T-helper 1 cell treated with Interleukin-12 subunit alpha and Interleukin-12 subunit beta and Interleukin-4 antibody, amounts not matched to agents 30 μg/mL and 1 μg/mL, for 36 hours (primary cell): ENCODE measurements around the gene KLHL40.

Experiments used
- H3K27ac Mint-ChIP-seq: one replicate; pipeline ENCODE4 v1.8.0; 2021; ENCODE audit warnings: mild to moderate bottlenecking, mixed read lengths
- H3K27me3 Mint-ChIP-seq: one replicate; pipeline ENCODE4 v1.8.0; 2021; ENCODE audit warnings: low read depth, mixed read lengths
- H3K36me3 Mint-ChIP-seq: one replicate; pipeline ENCODE4 v1.8.0; 2021; ENCODE audit warnings: low read depth, mixed read lengths
- H3K4me1 Mint-ChIP-seq: one replicate; pipeline ENCODE4 v1.8.0; 2021; ENCODE audit warnings: low read depth, mixed read lengths
- H3K4me3 Mint-ChIP-seq: one replicate; pipeline ENCODE4 v1.8.0; 2021; ENCODE audit warnings: mild to moderate bottlenecking, moderate library complexity, mixed read lengths
- H3K9me3 Mint-ChIP-seq: one replicate; pipeline ENCODE4 v1.8.0; 2021; ENCODE audit warnings: mixed read lengths

Gene KLHL40

DNA sequence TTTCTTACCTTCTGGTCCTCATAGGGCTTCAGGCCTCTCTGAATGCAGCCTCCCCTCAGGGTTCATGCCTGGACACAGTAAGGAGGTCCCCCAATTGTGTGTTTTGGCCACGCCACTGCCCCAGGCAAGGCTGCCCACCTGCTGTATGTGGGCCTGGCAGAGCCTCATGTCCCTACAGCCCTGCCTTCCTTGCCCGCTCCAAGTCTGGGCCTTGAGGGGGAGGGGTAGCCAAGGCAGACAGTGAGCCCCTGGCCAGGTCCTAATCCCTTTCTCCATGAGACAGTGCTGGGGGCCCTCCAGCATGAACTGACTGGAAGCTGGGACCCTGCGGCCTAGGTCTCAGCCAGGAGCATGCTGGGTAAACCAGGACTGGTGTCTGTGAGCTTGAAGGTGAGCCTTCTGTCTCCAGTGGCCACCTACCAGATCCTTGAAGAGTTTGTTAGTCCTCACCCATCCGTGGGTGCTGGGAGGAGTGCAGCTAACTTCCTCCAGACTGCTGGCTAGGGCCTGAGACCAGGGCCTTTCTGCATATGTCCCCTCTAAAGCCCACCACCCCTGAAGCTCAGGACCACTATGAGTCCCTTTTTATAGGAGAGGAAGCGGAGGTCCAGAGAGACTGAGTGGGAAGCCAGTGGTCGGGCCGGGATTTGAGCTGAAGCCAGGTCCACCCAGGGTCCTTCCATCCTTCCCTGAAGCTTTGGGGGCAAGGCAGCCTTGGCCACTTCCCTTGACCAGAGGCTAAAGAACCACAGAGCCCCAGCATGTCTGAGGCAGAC is 23.1 kb upstream of the KLHL40 start:
- Mint-ChIP-seq H3K27me3 (no peaks in the 10 kb centered on the region), H3K4me1 (no peaks in the 10 kb centered on the region), H3K9me3 (no peaks in the 10 kb centered on the region), H3K27ac (no peak overlapping the region), H3K4me3 (no peak overlapping the region), H3K36me3 (no peaks in the 10 kb centered on the region)

DNA sequence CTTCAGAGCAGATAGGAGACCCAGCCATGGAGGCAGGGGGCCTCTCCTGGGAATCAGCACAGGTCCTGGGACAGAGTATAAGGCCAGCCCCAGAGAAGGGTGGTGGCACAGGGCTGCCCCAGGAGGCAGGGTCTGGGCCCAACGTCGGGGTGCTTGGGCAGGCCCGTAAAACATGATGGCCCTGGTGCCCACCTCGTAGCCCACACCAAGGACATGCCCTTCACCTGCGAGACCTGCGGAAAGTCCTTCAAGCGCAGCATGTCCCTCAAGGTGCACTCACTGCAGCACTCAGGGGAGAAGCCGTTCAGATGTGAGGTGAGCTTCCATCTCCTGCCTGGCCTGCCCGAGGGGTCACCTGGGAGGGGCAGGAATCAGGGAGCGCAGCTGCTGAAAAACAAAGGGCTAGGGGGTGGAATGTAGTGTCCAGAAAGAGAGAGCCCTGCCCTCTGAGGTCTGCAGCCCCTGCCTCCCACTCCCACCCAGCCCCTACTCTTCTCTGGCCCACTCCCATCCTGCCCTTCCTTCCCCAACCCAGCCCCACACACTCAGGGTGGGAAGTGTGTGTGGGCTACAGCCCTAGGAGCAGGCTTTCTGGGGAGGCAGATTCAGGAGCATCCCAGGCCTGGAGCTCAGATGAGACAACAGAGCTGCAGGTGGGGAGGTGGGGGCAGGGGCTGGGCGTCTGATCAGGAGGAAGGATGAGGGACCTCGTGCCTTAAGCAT is 22.4 kb upstream of the KLHL40 start:
- no peak overlapping the region for H3K27ac Mint-ChIP-seq
- no peak overlapping the region for H3K4me3 Mint-ChIP-seq
- no peaks in the 10 kb centered on the region for H3K27me3 Mint-ChIP-seq
- no peaks in the 10 kb centered on the region for H3K9me3 Mint-ChIP-seq
- H3K4me1 Mint-ChIP-seq: no peaks in the 10 kb centered on the region
- no peaks in the 10 kb centered on the region for H3K36me3 Mint-ChIP-seq

DNA sequence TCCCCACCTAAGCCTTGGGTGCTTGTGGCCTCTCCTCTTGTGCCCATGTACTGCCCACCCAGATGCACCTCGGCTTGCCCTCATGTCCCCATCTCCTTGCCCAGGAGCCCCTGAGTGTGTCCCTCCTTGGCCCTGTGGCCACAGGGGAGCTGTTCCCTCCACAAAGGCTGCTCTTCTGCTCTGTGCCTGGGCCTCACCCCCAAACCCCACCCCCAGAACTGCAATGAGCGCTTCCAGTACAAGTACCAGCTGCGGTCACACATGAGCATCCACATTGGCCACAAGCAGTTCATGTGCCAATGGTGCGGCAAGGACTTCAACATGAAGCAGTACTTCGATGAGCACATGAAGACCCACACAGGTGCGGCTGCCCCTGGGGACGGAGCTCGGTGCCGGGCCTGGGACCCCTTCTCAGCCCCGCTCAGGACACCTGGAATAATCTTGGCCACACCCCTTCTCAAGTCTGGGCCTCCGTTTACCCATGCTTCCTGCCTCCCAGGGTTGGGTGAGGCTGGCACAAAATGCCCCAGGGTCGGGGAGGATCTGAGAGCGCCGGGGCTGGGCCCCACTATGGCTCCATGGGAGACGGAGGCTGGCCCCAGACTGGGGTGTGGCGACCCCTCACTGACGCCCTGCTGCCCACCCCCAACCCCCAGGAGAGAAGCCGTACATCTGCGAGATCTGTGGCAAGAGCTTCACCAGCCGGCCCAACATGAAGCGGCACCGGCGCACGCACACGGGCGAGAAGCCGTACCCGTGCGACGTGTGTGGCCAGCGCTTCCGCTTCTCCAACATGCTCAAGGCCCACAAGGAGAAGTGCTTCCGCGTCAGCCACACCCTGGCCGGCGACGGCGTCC is 21.5 kb upstream of the KLHL40 start:
- Mint-ChIP-seq H3K4me3 (no peak overlapping the region), H3K36me3 (no peaks in the 10 kb centered on the region), H3K27ac (no peak overlapping the region), H3K9me3 (no peaks in the 10 kb centered on the region), H3K27me3 (no peaks in the 10 kb centered on the region), H3K4me1 (no peaks in the 10 kb centered on the region)

DNA sequence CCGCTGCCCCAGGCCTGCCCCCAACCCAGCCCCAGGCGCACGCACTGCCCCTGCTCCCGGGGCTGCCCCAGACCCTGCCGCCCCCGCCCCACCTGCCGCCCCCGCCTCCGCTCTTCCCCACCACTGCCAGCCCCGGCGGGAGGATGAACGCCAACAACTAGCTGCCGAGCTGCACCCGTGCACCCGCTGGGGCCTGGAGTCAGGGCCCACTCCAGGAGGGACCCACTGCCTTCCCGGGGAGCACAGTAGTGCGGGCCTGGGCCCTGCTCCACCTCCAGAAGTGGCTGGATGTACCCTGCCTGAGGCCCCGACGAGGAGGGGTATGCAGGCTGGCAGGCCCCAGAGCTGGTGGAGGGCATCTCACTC is 20.9 kb upstream of the KLHL40 start:
- no peaks in the 10 kb centered on the region for H3K36me3 Mint-ChIP-seq
- H3K4me1 Mint-ChIP-seq: no peaks in the 10 kb centered on the region
- no peak overlapping the region for H3K4me3 Mint-ChIP-seq
- H3K9me3 Mint-ChIP-seq: no peaks in the 10 kb centered on the region
- no peak overlapping the region for H3K27ac Mint-ChIP-seq
- H3K27me3 Mint-ChIP-seq: no peaks in the 10 kb centered on the region

DNA sequence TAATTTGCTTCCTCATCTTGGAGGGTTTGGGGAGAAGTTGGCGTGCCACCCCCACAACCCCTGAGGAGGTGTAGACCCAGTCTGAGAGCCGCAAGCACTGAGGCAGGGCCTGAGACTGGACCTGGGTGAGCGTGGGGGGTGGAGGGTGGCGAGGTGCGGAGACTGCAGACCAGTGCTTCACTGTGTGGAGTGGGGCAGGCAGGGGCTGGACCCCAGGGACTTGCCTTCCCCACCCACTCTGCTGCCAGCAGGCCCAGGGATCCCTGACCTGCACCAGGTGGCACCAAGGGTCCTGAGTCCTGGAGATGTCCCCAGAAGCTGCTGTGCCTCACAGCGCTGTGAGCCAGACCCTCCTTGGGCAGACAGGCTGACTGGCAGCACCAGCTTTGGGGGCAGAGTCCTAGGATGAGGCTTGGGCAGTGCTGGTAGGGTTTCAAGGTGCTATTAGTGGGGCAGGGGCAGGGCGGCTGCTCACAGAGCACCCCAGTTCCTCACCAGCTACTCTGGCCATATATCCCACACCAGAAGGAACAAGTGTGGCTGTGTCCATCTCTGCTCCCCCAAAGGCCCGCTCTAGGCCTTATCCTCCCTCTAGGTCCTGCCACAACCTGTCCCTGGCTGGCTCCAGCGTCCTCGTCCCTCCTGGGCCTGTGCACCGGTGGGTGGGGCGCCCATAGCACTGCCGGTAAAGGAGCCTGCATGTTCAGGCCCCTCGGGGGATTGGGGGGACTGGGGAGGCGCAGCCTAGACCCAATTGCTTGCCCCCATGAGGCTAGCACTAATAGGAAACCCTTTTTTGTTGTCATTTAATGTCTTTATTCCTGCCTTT is 20.1 kb upstream of the KLHL40 start:
- Mint-ChIP-seq H3K9me3 (no peaks in the 10 kb centered on the region), H3K27ac (no peak overlapping the region), H3K4me3 (no peak overlapping the region), H3K4me1 (no peaks in the 10 kb centered on the region), H3K27me3 (no peaks in the 10 kb centered on the region), H3K36me3 (no peaks in the 10 kb centered on the region)

DNA sequence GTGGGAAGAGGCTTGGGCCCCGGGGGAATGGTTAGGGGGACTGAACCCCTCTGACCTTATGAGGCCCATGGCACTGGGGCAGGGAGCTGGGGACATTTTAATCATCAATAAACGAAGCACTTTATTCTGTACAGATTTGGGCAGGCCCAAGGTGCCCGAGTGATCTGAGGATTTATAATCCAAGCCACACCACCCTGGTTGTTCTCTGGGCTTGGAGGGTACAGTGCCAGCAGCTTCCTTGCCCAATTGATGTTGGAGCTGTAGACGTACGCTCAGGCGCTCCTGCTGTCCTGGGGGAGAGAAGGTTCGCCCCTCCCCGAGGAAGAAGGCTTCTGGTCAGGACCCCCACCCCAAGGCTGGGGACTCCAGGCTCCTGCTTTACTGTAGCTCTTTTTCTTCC is 19.3 kb upstream of the KLHL40 start:
- Mint-ChIP-seq H3K9me3 (no peaks in the 10 kb centered on the region), H3K36me3 (no peaks in the 10 kb centered on the region), H3K27me3 (no peaks in the 10 kb centered on the region), H3K27ac (no peak overlapping the region), H3K4me1 (no peaks in the 10 kb centered on the region), H3K4me3 (no peak overlapping the region)

DNA sequence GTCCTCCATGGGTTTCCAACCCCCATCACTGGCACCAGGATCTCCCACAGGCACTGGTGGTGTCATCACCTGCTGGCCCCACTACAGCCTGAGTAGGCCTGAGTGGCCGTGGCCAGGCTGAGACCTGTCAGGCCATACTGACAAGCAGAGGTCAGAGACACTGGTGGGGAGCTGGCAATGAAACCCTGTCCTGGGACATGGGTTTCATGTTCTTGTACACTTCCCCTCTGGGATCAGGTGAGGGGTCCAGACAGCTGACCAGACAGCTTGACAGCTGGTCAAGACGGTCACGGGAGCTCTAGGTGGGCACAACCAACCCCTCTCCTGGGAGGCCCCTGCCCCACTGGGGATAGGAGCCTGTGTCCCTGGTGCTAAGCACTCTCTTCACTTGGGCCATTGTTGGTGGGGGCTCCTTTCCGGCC is 18.7 kb upstream of the KLHL40 start:
- Mint-ChIP-seq H3K9me3 (no peaks in the 10 kb centered on the region), H3K27me3 (no peaks in the 10 kb centered on the region), H3K27ac (no peak overlapping the region), H3K4me1 (no peaks in the 10 kb centered on the region), H3K4me3 (no peak overlapping the region), H3K36me3 (no peaks in the 10 kb centered on the region)

DNA sequence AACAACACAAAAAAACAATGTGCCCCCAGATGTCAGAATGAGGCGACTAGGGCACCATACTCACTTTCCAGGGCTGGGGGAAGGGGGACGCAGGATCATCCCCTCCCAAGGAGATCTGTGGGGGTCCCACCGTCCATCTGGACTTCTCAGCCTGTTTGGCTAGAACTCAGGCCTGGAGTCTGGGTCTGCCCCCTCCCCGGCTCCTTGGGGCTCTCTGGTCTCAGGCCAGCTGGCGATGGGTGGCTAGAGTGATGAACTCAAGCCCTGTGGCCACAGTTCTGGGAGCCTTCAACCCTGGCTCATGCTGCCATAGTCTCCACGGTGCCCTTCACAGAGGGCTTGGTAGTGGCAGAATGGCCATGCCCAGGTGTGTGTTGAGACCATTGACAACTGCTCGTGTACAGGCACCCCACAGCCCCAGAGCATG is 18.2 kb upstream of the KLHL40 start:
- H3K27me3 Mint-ChIP-seq: no peaks in the 10 kb centered on the region
- H3K36me3 Mint-ChIP-seq: no peaks in the 10 kb centered on the region
- H3K27ac Mint-ChIP-seq: no peak overlapping the region
- H3K9me3 Mint-ChIP-seq: no peaks in the 10 kb centered on the region
- no peaks in the 10 kb centered on the region for H3K4me1 Mint-ChIP-seq
- no peak overlapping the region for H3K4me3 Mint-ChIP-seq

DNA sequence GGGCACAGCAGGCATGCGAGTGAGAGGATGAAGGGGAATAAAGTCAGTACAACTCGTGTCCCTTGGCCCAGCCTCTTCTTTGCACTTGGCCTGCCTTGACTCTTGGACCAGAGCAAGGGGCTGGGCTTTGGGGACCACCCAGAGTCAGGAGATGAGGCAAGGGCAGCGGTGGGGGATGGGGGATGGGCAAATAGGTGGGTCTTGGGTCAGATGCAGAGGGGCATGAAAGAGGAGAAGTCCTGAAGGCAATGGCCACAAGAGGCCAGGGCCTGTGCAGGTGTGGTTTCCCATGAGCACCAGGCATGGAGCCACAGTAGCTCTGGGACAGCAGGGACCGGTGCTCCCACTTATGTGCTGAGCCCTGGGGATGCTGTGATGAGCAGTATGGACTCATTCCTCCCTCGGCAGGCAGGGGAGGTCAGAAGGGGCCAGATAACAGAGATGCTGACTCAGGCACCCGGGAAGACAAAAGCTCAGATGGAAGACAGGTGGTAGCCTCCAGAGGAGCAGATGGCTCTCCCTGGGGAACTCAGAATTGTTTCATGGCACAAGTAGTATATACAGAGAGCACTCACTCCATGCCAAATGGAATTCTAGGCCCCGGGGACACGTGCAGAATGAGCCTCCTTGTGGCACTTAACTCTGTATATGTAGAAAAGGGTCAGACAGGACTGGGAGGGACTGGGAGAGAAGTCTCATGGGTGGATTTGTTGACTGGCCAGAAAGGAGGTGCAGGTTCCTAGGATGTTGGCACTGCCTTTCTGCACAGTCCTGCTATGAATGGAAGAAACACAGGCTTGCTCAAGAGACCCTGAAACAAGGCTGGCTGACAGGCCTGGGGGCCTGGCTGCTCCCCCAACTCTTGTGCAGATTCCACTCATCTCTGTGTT is 17.6 kb upstream of the KLHL40 start:
- Mint-ChIP-seq H3K9me3 (no peaks in the 10 kb centered on the region), H3K27ac (no peak overlapping the region), H3K27me3 (peaks cover 3% of the 10 kb centered on the region), H3K4me3 (no peak overlapping the region), H3K4me1 (no peaks in the 10 kb centered on the region), H3K36me3 (no peaks in the 10 kb centered on the region)

DNA sequence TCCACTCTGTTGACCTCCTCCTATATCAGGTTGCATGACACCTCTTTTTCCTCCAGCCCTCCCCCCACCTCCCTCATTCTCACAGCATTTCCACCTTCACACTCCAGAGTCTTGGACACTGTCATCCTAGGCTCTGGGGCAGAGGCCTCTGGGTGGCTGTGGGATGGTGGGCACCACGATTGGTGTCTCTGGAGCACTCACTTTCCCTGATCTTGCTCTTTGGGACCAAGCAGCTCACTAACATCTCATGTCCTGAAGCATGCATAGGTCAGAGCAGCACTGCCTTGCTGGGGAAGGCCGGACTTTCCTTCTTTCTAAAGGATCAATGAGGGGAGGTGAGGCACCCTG is 16.9 kb upstream of the KLHL40 start:
- no peaks in the 10 kb centered on the region for H3K4me1 Mint-ChIP-seq

DNA sequence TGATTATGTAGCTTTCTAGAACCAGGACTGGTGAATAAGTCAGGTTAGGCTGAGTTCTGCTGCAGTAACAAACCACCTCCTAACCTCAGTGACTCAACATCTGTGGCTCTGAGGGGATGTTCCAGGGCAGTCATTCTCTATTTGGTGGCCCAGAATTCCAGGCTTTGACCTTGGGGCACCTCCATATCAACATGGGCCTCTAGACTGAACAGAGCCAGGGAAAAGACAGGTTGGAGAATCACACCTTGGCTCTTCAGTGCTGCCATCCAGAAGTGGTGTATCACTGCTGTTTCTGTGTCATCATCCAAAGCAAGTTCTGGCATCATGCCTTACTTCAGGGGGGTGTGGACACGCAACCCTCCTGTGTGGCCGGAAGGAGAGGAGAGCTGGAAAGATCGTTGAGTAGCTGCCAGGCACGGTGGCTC is 16.5 kb upstream of the KLHL40 start:
- Mint-ChIP-seq H3K27ac (no peak overlapping the region), H3K4me1 (no peaks in the 10 kb centered on the region), H3K9me3 (no peaks in the 10 kb centered on the region), H3K27me3 (peaks cover 4% of the 10 kb centered on the region), H3K36me3 (no peaks in the 10 kb centered on the region), H3K4me3 (no peak overlapping the region)

More for the DNA sequence above, 16.9 kb upstream of the KLHL40 start:
- H3K27me3 Mint-ChIP-seq: peaks cover 4% of the 10 kb centered on the region
- no peak overlapping the region for H3K4me3 Mint-ChIP-seq
- H3K36me3 Mint-ChIP-seq: no peaks in the 10 kb centered on the region
- H3K9me3 Mint-ChIP-seq: no peaks in the 10 kb centered on the region
- no peak overlapping the region for H3K27ac Mint-ChIP-seq

DNA sequence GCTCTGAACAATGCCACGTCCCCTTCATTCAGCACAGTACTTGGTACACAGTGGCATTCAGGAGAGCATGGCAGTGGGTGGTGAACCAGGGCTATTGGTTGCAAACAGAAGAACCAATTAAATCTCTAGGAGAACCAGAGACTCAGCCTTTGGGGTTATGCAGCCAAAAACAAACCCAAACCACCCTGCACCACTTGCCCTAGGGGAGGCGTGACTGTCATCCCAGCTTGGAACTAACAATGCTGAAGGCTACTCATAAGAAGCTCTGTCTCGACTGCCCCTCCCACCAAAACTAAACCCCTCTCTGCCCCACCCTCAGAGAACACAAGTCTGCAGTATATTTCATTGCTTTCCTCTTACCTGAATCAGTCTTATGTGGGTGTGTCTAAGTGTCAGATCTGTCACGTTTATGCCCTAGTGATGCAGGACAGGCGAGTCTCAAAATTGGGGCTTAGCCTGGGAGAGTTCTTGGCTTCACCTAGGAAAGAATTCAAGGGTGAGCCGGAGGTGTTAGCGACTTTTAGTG is 15.2 kb upstream of the KLHL40 start:
- Mint-ChIP-seq H3K36me3 (no peaks in the 10 kb centered on the region), H3K27ac (no peak overlapping the region), H3K4me1 (no peaks in the 10 kb centered on the region), H3K4me3 (no peak overlapping the region), H3K27me3 (peaks cover 12% of the 10 kb centered on the region), H3K9me3 (no peaks in the 10 kb centered on the region)

DNA sequence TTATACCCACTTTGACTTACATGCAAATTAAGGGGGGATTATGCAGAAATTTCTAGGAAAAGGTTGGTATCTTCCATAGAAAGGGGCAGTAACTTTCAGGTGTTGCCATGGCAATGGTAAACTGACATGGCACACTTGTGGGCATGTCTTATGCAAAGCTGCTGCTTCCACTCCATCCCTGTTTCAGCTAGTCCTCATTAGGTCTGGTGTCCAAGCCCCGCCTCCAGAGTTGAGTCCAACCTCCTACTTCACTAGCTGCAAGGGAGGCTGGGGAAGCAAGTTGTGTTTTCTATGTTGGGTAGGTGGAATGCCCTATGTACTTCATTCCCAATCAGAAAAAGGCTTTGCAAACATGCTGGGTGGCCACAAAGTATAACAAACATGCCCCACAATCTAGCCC is 14.7 kb upstream of the KLHL40 start:
- Mint-ChIP-seq H3K27me3 (peaks cover 14% of the 10 kb centered on the region), H3K36me3 (no peaks in the 10 kb centered on the region), H3K27ac (no peak overlapping the region), H3K4me1 (no peaks in the 10 kb centered on the region), H3K9me3 (no peaks in the 10 kb centered on the region), H3K4me3 (no peak overlapping the region)
